ENCODE measurements around the gene SNRNP70.

Gene SNRNP70

DNA sequence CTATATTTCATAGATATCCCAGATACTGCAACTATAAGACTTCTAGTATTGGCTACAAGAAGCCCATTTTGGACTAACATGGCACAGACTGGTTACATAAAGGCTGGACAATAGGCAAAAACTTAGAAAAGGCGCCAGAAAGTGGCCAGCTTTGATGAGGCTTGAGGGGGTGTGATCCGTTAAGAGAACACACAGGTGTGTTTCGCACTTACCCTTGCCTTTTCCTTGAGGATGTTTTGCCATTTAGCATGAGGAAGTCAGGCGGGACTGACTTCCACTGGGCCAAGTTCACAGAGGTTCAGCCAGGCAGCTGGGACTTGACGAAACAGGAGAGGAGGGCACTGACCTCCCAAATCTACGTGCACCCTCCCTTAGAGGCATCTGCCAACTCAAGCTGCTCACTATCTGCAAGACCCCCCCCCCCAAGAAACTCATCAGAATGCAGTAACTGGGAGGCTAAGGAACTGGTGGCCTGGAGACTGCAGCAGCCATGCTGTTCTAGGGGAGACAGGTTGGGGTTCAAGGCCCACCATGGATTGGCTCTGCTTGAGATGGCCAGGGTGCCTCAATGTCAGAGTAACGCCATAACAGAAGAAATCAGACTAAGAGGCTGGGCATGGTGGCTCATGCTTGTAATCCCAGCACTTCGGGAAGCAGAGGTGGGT, 24.4 kb downstream of the SNRNP70 start:
- H3K9me3 ChIP-seq (ENCODE audit: control insufficient read depth, low read length): no peaks in the 10 kb centered on the region
- no peak overlapping the region for H3K9ac ChIP-seq
- no peak overlapping the region for H3K27ac ChIP-seq
- no peaks in the 10 kb centered on the region for H3K36me3 ChIP-seq (ENCODE audit: control insufficient read depth, insufficient read depth, low read length)
- H3K79me2 ChIP-seq: no peaks in the 10 kb centered on the region
- TF ChIP-seq, protein P1, sequence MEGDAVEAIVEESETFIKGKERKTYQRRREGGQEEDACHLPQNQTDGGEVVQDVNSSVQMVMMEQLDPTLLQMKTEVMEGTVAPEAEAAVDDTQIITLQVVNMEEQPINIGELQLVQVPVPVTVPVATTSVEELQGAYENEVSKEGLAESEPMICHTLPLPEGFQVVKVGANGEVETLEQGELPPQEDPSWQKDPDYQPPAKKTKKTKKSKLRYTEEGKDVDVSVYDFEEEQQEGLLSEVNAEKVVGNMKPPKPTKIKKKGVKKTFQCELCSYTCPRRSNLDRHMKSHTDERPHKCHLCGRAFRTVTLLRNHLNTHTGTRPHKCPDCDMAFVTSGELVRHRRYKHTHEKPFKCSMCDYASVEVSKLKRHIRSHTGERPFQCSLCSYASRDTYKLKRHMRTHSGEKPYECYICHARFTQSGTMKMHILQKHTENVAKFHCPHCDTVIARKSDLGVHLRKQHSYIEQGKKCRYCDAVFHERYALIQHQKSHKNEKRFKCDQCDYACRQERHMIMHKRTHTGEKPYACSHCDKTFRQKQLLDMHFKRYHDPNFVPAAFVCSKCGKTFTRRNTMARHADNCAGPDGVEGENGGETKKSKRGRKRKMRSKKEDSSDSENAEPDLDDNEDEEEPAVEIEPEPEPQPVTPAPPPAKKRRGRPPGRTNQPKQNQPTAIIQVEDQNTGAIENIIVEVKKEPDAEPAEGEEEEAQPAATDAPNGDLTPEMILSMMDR (IDR thresholded peaks at IDR 0.05): no peak
- H3K4me3 ChIP-seq (ENCODE audit: low read depth, low read length): no peak overlapping the region
- no peaks in the 10 kb centered on the region for H3K27me3 ChIP-seq (ENCODE audit: control insufficient read depth, insufficient read depth, low read length)
- peaks cover 4% of the 10 kb centered on the region for H3K4me1 ChIP-seq
- H3K4me2 ChIP-seq (ENCODE audit: low read length): no peak overlapping the region
- H2AFZ ChIP-seq: no peak overlapping the region

DNA sequence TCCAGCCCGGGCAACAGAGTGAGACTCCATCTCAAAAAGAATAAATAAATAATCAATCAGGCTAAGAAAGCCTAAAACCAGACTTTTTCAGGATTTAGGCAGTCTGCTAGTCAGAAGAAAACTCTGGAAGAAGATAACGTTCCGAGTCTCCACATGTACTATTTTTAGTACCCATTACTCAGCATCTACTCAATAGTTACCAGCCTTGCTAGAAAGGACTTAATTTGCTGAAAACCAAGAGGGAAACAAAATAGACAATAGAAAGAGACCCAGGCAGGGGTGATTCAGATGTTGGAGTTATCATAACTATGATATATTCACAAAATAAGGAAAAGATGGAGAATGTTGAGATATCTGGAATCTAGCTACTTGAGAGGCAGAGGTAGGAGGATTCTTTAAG, 25.3 kb downstream of the SNRNP70 start:
- Histone ChIP-seq H3K9ac (no peak overlapping the region), H3K79me2 (no peaks in the 10 kb centered on the region), H3K4me1 (peaks cover 4% of the 10 kb centered on the region), H2AFZ (no peak overlapping the region), H3K36me3 (ENCODE audit: control insufficient read depth, insufficient read depth, low read length) (no peaks in the 10 kb centered on the region), H3K27me3 (ENCODE audit: control insufficient read depth, insufficient read depth, low read length) (no peaks in the 10 kb centered on the region), H3K27ac (no peak overlapping the region), H3K4me3 (ENCODE audit: low read depth, low read length) (no peak overlapping the region), H3K4me2 (ENCODE audit: low read length) (peak overlapping the region; percentile 51), H3K9me3 (ENCODE audit: control insufficient read depth, low read length) (no peaks in the 10 kb centered on the region)
- TF ChIP-seq, protein P1 (IDR thresholded peaks at IDR 0.05): no peak

DNA sequence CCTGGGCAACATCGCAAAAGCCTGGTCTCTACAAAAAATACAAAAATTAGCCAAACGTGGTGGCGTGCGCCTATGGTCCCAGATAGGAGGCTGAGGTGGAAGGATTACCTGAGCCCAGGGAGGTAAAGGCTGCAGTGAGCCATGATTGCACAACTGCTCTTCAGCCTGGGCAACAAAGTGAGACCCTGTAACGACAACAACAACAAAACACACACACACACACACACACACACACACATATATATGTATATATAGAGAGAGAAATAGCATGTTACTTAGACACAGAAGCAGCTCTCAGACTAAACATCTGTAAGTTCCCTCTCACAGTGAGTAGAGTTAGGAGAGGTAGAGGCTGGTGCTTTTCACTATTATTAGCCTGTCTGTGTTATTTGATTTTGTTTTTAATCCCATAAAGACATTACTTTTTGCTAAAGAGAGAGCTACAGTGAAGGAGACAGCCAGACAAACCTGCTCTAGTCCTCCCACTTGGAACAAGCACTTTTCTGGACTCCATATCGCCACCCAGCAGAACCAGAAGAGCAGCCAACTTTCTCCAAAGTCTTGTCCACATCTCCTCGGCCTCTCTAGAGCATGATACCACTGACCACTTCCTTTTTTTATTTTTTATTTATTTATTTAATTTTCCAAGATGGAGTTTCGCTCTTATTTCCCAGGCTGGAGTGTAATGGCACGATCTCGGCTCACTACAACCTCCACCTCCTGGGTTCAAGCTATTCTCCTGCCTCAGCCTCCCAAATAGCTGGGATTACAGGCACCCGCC, 26.2 kb downstream of the SNRNP70 start:
- no peak overlapping the region for H3K4me3 ChIP-seq (ENCODE audit: low read depth, low read length)
- no peak overlapping the region for H3K9ac ChIP-seq
- no peaks in the 10 kb centered on the region for H3K27me3 ChIP-seq (ENCODE audit: control insufficient read depth, insufficient read depth, low read length)
- TF ChIP-seq, protein P1 (IDR thresholded peaks at IDR 0.05): no peak
- no peaks in the 10 kb centered on the region for H3K36me3 ChIP-seq (ENCODE audit: control insufficient read depth, insufficient read depth, low read length)
- H2AFZ ChIP-seq: no peak overlapping the region
- no peak overlapping the region for H3K4me2 ChIP-seq (ENCODE audit: low read length)
- peaks cover 4% of the 10 kb centered on the region for H3K4me1 ChIP-seq
- no peak overlapping the region for H3K27ac ChIP-seq
- H3K79me2 ChIP-seq: no peaks in the 10 kb centered on the region
- H3K9me3 ChIP-seq (ENCODE audit: control insufficient read depth, low read length): no peaks in the 10 kb centered on the region

DNA sequence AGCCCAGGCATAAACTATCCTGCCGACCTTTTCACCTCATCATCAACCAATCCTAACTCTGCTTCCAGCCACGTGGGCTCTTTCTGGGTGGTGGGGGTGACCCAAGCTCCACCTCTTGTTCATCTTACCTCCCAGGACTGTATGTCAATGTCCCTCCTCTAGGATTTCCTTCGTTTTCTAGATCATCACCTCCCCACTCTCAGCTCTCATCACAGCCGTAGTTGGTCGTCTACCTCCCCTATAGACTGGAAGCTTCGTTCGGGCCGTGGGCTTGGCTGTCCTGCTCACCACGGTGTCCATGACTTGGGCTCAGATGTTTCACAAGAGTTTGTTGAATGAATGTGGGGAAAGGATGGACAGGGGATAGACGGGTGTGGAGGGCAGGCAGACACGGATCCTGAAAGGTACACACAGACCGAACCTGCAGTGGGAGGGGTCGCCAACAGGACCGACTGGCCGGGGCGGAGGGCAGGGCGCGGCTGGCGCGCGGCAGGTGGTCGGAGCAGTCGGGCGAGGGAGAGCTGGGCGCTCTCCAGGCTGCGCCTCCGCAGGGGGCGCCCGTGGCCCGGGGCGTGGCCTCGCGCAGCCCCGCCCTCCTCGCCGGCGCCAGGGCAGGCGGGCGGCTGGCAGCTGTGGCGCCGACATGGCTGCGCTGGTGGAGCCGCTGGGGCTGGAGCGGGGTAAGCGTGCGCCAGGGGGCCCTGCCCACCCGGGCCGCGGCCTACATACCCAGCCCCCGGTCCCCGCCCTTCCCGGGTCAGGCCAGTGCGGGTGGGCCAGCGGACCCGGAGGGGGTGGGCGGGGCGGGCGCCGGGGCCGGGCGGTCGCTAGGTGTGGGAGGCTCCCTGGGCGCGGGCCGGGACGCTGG, 28.7 kb downstream of the SNRNP70 start, which contains the start of gene LIN7B:
Gene LIN7B (plus strand): TSS at position 609 of the 868 bp plus-strand sequence. CDS start 35 bp downstream, at position 644.
- Histone ChIP-seq H3K27ac (peak within 1 kb of the TSS; percentile 81), H3K9ac (no peak within 1 kb of the TSS), H3K4me3 (ENCODE audit: low read depth, low read length) (peak within 1 kb of the TSS; percentile 75), H3K4me1 (peaks cover 13% of the 10 kb centered on the region), H3K27me3 (ENCODE audit: control insufficient read depth, insufficient read depth, low read length) (no peaks in the 10 kb centered on the region), H3K4me2 (ENCODE audit: low read length) (peak within 1 kb of the TSS; percentile 85), H3K36me3 (ENCODE audit: control insufficient read depth, insufficient read depth, low read length) (no peaks in the 10 kb centered on the region), H2AFZ (peak within 1 kb of the TSS; percentile 94), H3K9me3 (ENCODE audit: control insufficient read depth, low read length) (no peaks in the 10 kb centered on the region), H3K79me2 (no peaks in the 10 kb centered on the region)
- TF ChIP-seq, protein P1 (IDR thresholded peaks at IDR 0.05): peak; percentile 36

Measured in parathyroid adenoma (tissue), 2 donors.